Cardiac muscle cell (in vitro differentiated cells and primary cell): Measurements from ENCODE around the gene PLEKHD1. TPM values are rescaled to one million over a fixed set of nuclear protein-coding genes. Genes with fewer than 3 reads are reported as not detected.

Experiments
- DNase-seq, 2 donors: peaks; one replicate each; pipeline versions ENCODE4 v3.0.0 to v3.0.0-alpha.2; 2010 to 2017; ENCODE audit warnings: low read depth in 1 of 2, low spot score in 1 of 2
- H3K27ac ChIP-seq: fragments of 200-600 bp; sonication (generic); 2 replicates; pipeline ENCODE4 v1.5.1; 2016
- H3K27me3 ChIP-seq: fragments of 200-600 bp; sonication (generic); 2 replicates; pipeline ENCODE4 v1.6.0; 2016; ENCODE audit warnings: control low read depth
- H3K36me3 ChIP-seq: fragments of 200-600 bp; sonication (generic); 2 replicates; pipeline ENCODE4 v1.5.1; 2016; ENCODE audit warnings: control low read depth
- H3K4me1 ChIP-seq: fragments of 200-600 bp; sonication (generic); 2 replicates; pipeline ENCODE4 v1.8.1; 2017; ENCODE audit warnings: low read depth, mild to moderate bottlenecking, mixed run types
- H3K4me3 ChIP-seq: fragments of 200-600 bp; sonication (generic); 2 replicates; pipeline ENCODE4 v1.5.1; 2016; ENCODE audit warnings: mild to moderate bottlenecking
- H3K9me3 ChIP-seq: fragments of 200-600 bp; sonication (generic); 2 replicates; pipeline ENCODE4 v1.5.1; 2017; ENCODE audit warnings: low read depth, mild to moderate bottlenecking, control low read depth
- polyA plus RNA-seq: library from polyadenylated mRNA; unstranded; fragments of >200 nt; fragmentation: Nextera tagmentation; extraction: Ambion mirVana; gene quantifications from 2 replicates; pipeline ENCODE4 v1.2.1, GENCODE V29; 2016
- total RNA-seq: library from RNA; depleted of rRNA; stranded (reverse); fragments of >200 nt; gene quantifications from 2 replicates; pipeline ENCODE4 v1.2.3, GENCODE V29; 2016
- TF ChIP-seq, protein P1 (sequence below): IDR thresholded peaks from 2 replicates; pipeline ENCODE4 v1.5.1; 2012; ENCODE audit warnings: low read depth, mild to moderate bottlenecking, low read length

The PLEKHD1 gene
- total and polyA plus RNA-seq, 2 experiments from 2014 or later: 0.12 to 0.37 TPM

DNA sequence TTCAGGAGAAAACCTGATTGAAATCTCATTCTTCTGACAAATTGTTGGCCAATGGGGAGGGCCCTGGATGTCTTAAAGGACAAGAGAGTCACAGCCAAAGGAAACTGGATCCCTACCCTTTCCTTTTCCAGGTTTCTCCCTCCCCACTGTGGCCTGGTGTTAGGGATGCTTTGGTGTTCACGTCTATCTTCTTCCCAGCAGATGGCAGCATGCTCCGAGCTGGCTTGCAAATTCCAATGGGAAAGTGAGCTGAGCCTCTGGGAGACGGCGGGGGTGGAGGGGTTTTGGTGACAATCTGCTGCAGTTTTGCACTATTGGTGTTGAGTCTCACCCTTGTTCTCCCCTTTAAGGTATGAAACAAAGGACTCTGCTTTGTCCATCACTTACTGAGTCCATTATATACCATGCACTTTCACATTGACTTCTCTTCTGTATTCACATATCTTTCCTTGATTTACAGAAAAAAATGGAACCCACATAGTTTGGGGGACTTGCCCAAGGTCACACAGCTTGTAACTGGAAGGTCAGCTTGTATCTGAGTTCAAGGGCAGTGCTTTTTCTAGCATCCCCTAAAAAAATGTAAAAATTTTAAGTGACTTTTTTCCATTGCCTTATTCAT, 50.8 kb downstream of the PLEKHD1 start:
- DNase-seq: peak; percentile 68 to 76
- no peak overlapping the region for H3K4me3 ChIP-seq
- peaks cover 11% of the 10 kb centered on the region for H3K27me3 ChIP-seq
- H3K36me3 ChIP-seq: no peaks in the 10 kb centered on the region
- no peak overlapping the region for H3K27ac ChIP-seq
- no peaks in the 10 kb centered on the region for H3K4me1 ChIP-seq
- TF ChIP-seq, protein P1, sequence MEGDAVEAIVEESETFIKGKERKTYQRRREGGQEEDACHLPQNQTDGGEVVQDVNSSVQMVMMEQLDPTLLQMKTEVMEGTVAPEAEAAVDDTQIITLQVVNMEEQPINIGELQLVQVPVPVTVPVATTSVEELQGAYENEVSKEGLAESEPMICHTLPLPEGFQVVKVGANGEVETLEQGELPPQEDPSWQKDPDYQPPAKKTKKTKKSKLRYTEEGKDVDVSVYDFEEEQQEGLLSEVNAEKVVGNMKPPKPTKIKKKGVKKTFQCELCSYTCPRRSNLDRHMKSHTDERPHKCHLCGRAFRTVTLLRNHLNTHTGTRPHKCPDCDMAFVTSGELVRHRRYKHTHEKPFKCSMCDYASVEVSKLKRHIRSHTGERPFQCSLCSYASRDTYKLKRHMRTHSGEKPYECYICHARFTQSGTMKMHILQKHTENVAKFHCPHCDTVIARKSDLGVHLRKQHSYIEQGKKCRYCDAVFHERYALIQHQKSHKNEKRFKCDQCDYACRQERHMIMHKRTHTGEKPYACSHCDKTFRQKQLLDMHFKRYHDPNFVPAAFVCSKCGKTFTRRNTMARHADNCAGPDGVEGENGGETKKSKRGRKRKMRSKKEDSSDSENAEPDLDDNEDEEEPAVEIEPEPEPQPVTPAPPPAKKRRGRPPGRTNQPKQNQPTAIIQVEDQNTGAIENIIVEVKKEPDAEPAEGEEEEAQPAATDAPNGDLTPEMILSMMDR: peak; percentile 83
- no peaks in the 10 kb centered on the region for H3K9me3 ChIP-seq

DNA sequence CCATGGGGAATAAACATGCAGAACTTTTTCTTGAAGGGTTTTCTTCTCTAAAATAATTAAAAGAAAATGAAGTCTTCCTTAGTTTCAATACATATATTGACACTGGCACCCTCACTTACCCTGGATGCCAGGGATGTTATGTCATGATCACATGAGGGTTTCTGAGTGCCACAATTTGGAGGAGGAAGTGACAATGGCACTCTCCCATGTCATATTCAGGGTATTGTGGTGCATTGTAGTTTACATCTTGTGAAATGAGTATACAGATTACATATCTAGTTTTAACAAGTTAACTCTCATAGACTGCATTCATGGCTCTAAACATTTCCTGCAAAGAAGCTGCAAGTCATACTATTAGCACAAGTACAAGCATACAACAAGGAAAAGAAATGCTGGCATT, 52.4 kb downstream of the PLEKHD1 start:
- no peak overlapping the region for H3K27ac ChIP-seq
- no peaks in the 10 kb centered on the region for H3K9me3 ChIP-seq
- DNase-seq: no peak
- TF ChIP-seq, protein P1: no peak
- no peaks in the 10 kb centered on the region for H3K36me3 ChIP-seq
- no peak overlapping the region for H3K4me3 ChIP-seq
- no peaks in the 10 kb centered on the region for H3K4me1 ChIP-seq
- peaks cover 9% of the 10 kb centered on the region for H3K27me3 ChIP-seq

DNA sequence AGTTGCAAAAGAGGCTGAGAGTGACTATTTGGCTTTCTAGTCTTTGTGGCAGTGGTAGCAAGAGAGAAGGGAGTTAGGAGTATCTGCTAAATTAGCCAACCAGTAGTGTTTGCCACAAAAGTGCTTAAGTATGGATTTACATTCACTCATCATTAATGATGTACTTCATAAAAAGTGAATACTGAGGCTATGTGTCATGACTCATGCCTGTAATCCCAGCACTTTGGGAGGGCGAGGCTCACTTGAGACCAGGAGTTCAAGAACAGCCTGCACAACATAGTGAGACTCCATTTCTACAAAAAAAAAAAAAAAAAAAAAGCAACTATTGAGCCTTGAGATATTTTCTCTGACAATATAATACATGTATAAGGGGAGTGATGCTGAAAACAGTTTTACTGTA, 53.4 kb downstream of the PLEKHD1 start:
- DNase-seq: no peak
- Histone ChIP-seq H3K4me3 (no peak overlapping the region), H3K4me1 (no peaks in the 10 kb centered on the region), H3K27ac (no peak overlapping the region), H3K27me3 (peaks cover 14% of the 10 kb centered on the region), H3K36me3 (no peaks in the 10 kb centered on the region), H3K9me3 (no peaks in the 10 kb centered on the region)
- TF ChIP-seq, protein P1: no peak

DNA sequence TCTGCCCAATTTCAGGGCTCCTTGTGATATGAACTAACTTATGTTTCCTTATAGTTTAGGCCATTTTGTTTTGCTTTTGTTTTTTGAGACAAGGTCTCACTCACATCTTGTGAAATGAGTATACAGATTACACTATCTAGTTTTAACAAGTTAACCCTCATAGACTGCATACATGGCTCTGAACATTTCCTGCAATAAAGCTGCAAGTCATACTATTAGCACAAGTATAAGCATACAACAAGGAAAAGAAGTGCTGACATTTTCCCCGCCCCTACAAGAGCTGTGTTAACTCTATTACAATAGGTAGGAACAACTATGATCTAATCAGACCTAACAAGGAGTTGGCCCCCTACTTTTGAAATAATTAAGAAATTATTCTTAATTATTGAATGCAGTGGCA, 54.2 kb downstream of the PLEKHD1 start:
- no peaks in the 10 kb centered on the region for H3K4me1 ChIP-seq
- H3K36me3 ChIP-seq: no peaks in the 10 kb centered on the region
- no peak overlapping the region for H3K27ac ChIP-seq
- no peaks in the 10 kb centered on the region for H3K9me3 ChIP-seq
- DNase-seq: no peak
- TF ChIP-seq, protein P1: no peak
- H3K27me3 ChIP-seq: peaks cover 22% of the 10 kb centered on the region
- no peak overlapping the region for H3K4me3 ChIP-seq

DNA sequence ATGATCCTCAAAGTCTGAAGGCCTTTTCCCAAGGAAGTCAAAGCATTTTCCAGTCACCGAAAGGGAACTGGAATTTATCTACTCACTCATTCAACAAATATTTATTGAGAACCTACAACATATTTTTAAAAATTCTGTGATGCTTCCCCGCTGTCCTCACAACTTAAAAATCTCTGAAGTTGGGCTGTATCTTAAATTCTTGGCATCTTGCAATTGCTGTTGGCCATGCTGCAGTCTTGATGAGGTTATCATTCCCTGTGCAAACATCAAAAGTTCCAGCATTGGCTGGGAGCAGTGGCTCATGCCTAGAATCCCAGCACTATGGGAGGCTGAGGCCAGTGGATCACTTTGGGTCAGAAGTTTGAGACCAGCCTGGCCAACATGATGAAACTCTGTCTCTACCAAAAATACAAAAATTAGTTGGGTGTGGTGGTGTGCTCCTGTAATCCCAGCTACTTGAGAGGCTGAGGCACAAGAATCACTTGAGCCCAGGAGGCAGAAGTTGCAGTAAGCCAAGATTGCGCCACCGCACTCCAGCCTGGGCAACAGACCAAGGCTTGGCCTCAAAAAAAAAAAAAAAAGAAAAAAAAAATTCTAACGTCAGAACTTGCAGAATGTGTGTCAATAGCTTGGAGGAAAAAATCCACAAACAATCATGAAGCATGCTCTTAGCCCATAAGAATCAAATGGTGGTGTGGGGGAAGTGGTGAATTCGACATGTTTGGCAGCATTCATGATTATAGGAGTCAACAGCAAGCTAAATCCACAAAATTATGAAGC, 55.3 kb downstream of the PLEKHD1 start:
- Histone ChIP-seq H3K36me3 (no peaks in the 10 kb centered on the region), H3K27me3 (peaks cover 31% of the 10 kb centered on the region), H3K27ac (no peak overlapping the region), H3K4me1 (no peaks in the 10 kb centered on the region), H3K9me3 (no peaks in the 10 kb centered on the region), H3K4me3 (no peak overlapping the region)
- peak in 1 of 2 donors; percentile 90 for DNase-seq
- TF ChIP-seq, protein P1: no peak
